Measurements from ENCODE around the gene IGF2BP3. TPM values are rescaled to one million over a fixed set of nuclear protein-coding genes. Genes with fewer than 3 reads are reported as not detected.

Gene IGF2BP3
- total RNA-seq, 1 experiment from 2014 or later: 11.7 TPM

DNA sequence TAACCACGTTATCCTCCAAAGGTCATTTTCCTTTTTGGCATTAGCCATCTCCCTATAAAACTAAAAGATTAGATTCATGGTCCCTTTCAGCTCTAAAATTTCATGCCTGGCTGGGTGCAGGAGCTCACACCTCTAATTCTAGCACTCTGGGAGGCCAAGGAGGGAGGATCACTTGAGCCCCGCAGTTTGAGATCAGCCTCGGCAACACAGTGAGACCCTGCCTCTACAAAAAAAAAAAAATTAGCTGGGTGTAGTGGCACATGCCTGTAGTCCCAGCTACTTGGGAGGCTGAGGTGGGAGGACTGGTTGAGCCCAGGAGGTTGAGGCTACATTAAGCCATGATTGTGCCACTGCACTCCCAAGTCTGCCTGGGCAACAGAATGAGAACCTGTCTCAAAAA lies 114.1 kb downstream of the IGF2BP3 start:
- H3K9me2 ChIP-seq (replicated peaks; ENCODE audit: low read length): no peaks in the 10 kb centered on the region
- no peak overlapping the region for H3K9ac ChIP-seq (ENCODE audit: low read length)
- no peaks in the 10 kb centered on the region for H3K9me3 ChIP-seq (ENCODE audit: low read length)
- intact Hi-C loops (cut with micrococcal nuclease): loop anchor here (2.0 kb wide), 2 partner anchors 63 to 75 kb away; no protein-coding TSS in a partner anchor
- POLR2A ChIA-PET (ENCODE audit: unreplicated experiment): interaction anchor here (0.6 to 0.7 kb wide), 2 partner anchors 12 to 148 kb away, joined by 4 to 9 read pairs; no protein-coding TSS in a partner anchor
- no peaks in the 10 kb centered on the region for H3K79me2 ChIP-seq (ENCODE audit: low read length)
- H3F3A ChIP-seq (ENCODE audit: low read length, unreplicated experiment): peaks cover 7% of the 10 kb centered on the region
- no peaks in the 10 kb centered on the region for H3K27me3 ChIP-seq (ENCODE audit: low read length)
- DNase-seq (no peak), ATAC-seq (no peak)
- no peaks in the 10 kb centered on the region for H4K20me1 ChIP-seq (ENCODE audit: low read length)
- TF ChIP-seq CTCF (conservative IDR thresholded peaks at IDR 0.05; ENCODE audit: low read depth, low read length) (no peak), EZH2 (IDR thresholded peaks at IDR 0.05; ENCODE audit: low read length, unreplicated experiment) (no peak), EZH2phosphoT487 (IDR thresholded peaks at IDR 0.05; ENCODE audit: borderline replicate concordance, low read length) (no peak)
- BruUV-seq (replicated peaks): no TSS peak
- peak overlapping the region; percentile 75 for H3K4me2 ChIP-seq (ENCODE audit: low read length)
- CTCF ChIA-PET: no interaction called here
- H3K4me1 ChIP-seq (ENCODE audit: insufficient read depth, low read length): peaks cover 38% of the 10 kb centered on the region
- peak overlapping the region; percentile 85; the same call in 1 of the 2 replicates for H3K27ac ChIP-seq (ENCODE audit: low read length)
- no peak overlapping the region for H2AFZ ChIP-seq (ENCODE audit: low read length)
- H3K36me3 ChIP-seq (ENCODE audit: low read depth, low read length): no peaks in the 10 kb centered on the region
- no peak overlapping the region for H3K4me3 ChIP-seq (ENCODE audit: low read length)

DNA sequence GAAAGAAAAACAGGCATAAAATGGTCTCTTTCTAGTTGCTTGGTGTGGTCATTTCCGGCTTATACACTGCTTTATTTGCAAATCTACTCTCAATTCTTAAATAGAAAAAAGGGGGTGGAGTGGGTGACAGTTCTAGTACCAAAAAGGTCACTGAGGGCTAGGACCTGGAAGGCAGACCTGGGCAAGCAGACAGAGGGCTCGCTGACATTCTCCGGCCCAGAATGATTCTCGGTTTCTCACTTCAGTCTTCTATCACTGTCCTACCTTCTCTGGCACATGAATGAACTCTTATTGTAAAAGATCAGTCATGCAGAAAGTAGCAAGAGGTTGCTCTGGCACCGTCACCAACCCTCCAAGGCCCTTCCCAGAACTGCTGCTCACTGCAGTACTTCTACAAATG lies 117.1 kb downstream of the IGF2BP3 start:
- H3K27me3 ChIP-seq (ENCODE audit: low read length): no peaks in the 10 kb centered on the region
- peaks cover 55% of the 10 kb centered on the region for H3K4me1 ChIP-seq (ENCODE audit: insufficient read depth, low read length)
- H3K9me2 ChIP-seq (replicated peaks; ENCODE audit: low read length): no peaks in the 10 kb centered on the region
- no peak overlapping the region for H2AFZ ChIP-seq (ENCODE audit: low read length)
- H3K4me3 ChIP-seq (ENCODE audit: low read length): no peak overlapping the region
- TF ChIP-seq EZH2phosphoT487 (IDR thresholded peaks at IDR 0.05; ENCODE audit: borderline replicate concordance, low read length) (no peak), EZH2 (IDR thresholded peaks at IDR 0.05; ENCODE audit: low read length, unreplicated experiment) (no peak), CTCF (conservative IDR thresholded peaks at IDR 0.05; ENCODE audit: low read depth, low read length) (no peak)
- H3K36me3 ChIP-seq (ENCODE audit: low read depth, low read length): no peaks in the 10 kb centered on the region
- H3K79me2 ChIP-seq (ENCODE audit: low read length): no peaks in the 10 kb centered on the region
- H3K4me2 ChIP-seq (ENCODE audit: low read length): no peak overlapping the region
- ChIA-PET POLR2A (ENCODE audit: unreplicated experiment) (no interaction called here), CTCF (no interaction called here)
- H4K20me1 ChIP-seq (ENCODE audit: low read length): no peaks in the 10 kb centered on the region
- peaks cover 10% of the 10 kb centered on the region for H3F3A ChIP-seq (ENCODE audit: low read length, unreplicated experiment)
- no peaks in the 10 kb centered on the region for H3K9me3 ChIP-seq (ENCODE audit: low read length)
- DNase-seq (no peak), ATAC-seq (no peak)
- no TSS peak for BruUV-seq (replicated peaks)
- no peak overlapping the region for H3K9ac ChIP-seq (ENCODE audit: low read length)
- H3K27ac ChIP-seq (ENCODE audit: low read length): no peak overlapping the region
- intact Hi-C loops (cut with micrococcal nuclease): no loop called here

DNA sequence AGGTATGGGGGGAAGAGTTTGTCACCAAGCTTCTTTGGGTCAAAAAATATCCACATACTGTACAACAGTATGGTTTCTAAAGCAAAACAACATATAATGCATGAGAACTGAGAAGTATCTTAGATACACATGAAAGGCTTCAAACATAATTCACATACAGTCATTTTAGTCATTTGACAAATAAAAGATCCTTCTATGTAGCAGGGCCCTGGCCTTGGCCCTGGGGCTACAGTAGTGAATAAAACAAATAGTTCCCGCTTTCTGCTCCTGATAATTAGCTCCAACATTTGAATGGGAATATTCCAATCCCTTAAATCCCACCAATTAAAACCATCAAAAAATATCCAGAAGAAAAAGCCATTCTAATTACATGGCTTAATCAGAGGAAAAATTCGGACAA lies 119.8 kb downstream of the IGF2BP3 start:
- peak overlapping the region; percentile 78 for H3K4me2 ChIP-seq (ENCODE audit: low read length)

More for the DNA sequence above, 119.8 kb downstream of the IGF2BP3 start:
- H3K27me3 ChIP-seq (ENCODE audit: low read length): no peaks in the 10 kb centered on the region
- peaks cover 58% of the 10 kb centered on the region for H3K4me1 ChIP-seq (ENCODE audit: insufficient read depth, low read length)
- H3F3A ChIP-seq (ENCODE audit: low read length, unreplicated experiment): peaks cover 7% of the 10 kb centered on the region
- DNase-seq (peak; percentile 26), ATAC-seq (peak; percentile 3; the same call in 1 of the 2 replicates)
- no peaks in the 10 kb centered on the region for H3K36me3 ChIP-seq (ENCODE audit: low read depth, low read length)
- H2AFZ ChIP-seq (ENCODE audit: low read length): no peak overlapping the region
- ChIA-PET POLR2A (ENCODE audit: unreplicated experiment) (interaction anchor here (1.0 kb wide), 1 partner anchor 16 kb away, joined by 4 read pairs; no protein-coding TSS in a partner anchor), CTCF (interaction anchor here (1.7 kb wide), 1 partner anchor 77 kb away, joined by 9 read pairs; no protein-coding TSS in a partner anchor)
- H3K79me2 ChIP-seq (ENCODE audit: low read length): peaks cover 1% of the 10 kb centered on the region
- TF ChIP-seq CTCF (conservative IDR thresholded peaks at IDR 0.05; ENCODE audit: low read depth, low read length) (no peak), EZH2phosphoT487 (IDR thresholded peaks at IDR 0.05; ENCODE audit: borderline replicate concordance, low read length) (no peak)
- H3K27ac ChIP-seq (ENCODE audit: low read length): peak overlapping the region; percentile 98
- intact Hi-C loops (cut with micrococcal nuclease): no loop called here
- peak overlapping the region; percentile 85 for H3K9ac ChIP-seq (ENCODE audit: low read length)
- H4K20me1 ChIP-seq (ENCODE audit: low read length): no peaks in the 10 kb centered on the region
- no peaks in the 10 kb centered on the region for H3K9me2 ChIP-seq (replicated peaks; ENCODE audit: low read length)
- no peaks in the 10 kb centered on the region for H3K9me3 ChIP-seq (ENCODE audit: low read length)
- no peak overlapping the region for H3K4me3 ChIP-seq (ENCODE audit: low read length)
- BruUV-seq (replicated peaks): no TSS peak
